Measurements from ENCODE around the gene ZER1. TPM values are rescaled to one million over a fixed set of nuclear protein-coding genes. Genes with fewer than 3 reads are reported as not detected.

Gene ZER1
- total RNA-seq, 1 donor from 2014 or later, result 24.2 TPM

- H3K4me3 ChIP-seq (ENCODE audit: low read depth, low read length), result peak overlapping the region; percentile 57
- DNase-seq (ENCODE audit: low read depth), result no peak
- no peak for TF ChIP-seq CTCF (IDR thresholded peaks at IDR 0.05; ENCODE audit: insufficient read depth, low read length, poor library complexity, severe bottlenecking)
- no peaks in the 10 kb centered on the region for H3K36me3 ChIP-seq (ENCODE audit: control insufficient read depth, insufficient read depth, low read length)
- H3K27me3 ChIP-seq (ENCODE audit: control insufficient read depth, insufficient read depth, low read length), result no peaks in the 10 kb centered on the region
Measured at GRCh38 chr9:128683340-128684064, 88.2 kb downstream of the ZER1 start.

Other genes with a start within 250 kb of the ZER1 start
- 213 and 279 TPM in 2 replicates for gene SPTAN1, start 219.3 kb downstream of the ZER1 start, total RNA-seq
- gene DYNC2I2, start 115.1 kb downstream of the ZER1 start, total RNA-seq, result 56.1 and 72.5 TPM in 2 replicates
- gene SET, start 82.7 kb downstream of the ZER1 start, total RNA-seq, result 404 and 663 TPM in 2 replicates
- gene PKN3, start 69.4 kb downstream of the ZER1 start, total RNA-seq, result 4.6 and 9.5 TPM in 2 replicates
- gene ZDHHC12, start 47.8 kb downstream of the ZER1 start, total RNA-seq, result 96.3 and 104 TPM in 2 replicates
- 17.7 and 19.0 TPM in 2 replicates for gene TBC1D13, start 15.3 kb upstream of the ZER1 start, total RNA-seq
- 18.8 and 20.5 TPM in 2 replicates for gene ENDOG, start 46.6 kb upstream of the ZER1 start, total RNA-seq
- 33.1 and 61.1 TPM in 2 replicates for gene SPOUT1, start 57.9 kb upstream of the ZER1 start, total RNA-seq
- 6.8 and 9.4 TPM in 2 replicates for gene KYAT1, start 110.0 kb upstream of the ZER1 start, total RNA-seq
- 138 and 155 TPM in 2 replicates for gene LRRC8A, start 110.2 kb upstream of the ZER1 start, total RNA-seq
- gene PHYHD1, start 149.1 kb upstream of the ZER1 start, total RNA-seq, result 17.8 and 21.2 TPM in 2 replicates
- 29.6 and 30.8 TPM in 2 replicates for gene DOLK, start 175.7 kb upstream of the ZER1 start, total RNA-seq
- gene NUP188, start 175.8 kb upstream of the ZER1 start, total RNA-seq, result 35.5 and 39.9 TPM in 2 replicates